Cardiac fibroblast (primary cell): ENCODE data around the gene RNF182.
A peak's percentile ranks its signal among the peaks of the same experiment; 100 is the strongest.

Experiments used
- DNase-seq, 2 donors: peaks; one replicate each; pipeline versions ENCODE4 v3.0.0 to v3.0.0-alpha.2; 2010; ENCODE audit warnings: low read depth in 2 of 2
- H3K4me3 ChIP-seq, 2 donors: replicated peaks in 1 of 2; 1 replicate in 1 of 2; 2 replicates in 1 of 2; pipeline ENCODE4 v1.5.1; 2011; ENCODE audit warnings: low read depth in 2 of 2, low read length in 2 of 2, mild to moderate bottlenecking in 2 of 2, moderate library complexity in 1 of 2
- TF ChIP-seq, protein P1 (sequence below): IDR thresholded peaks from one replicate; pipeline ENCODE4 v1.5.1; 2011; ENCODE audit warnings: low read depth, mild to moderate bottlenecking, low read length, inconsistent platforms

RNF182 gene

DNA sequence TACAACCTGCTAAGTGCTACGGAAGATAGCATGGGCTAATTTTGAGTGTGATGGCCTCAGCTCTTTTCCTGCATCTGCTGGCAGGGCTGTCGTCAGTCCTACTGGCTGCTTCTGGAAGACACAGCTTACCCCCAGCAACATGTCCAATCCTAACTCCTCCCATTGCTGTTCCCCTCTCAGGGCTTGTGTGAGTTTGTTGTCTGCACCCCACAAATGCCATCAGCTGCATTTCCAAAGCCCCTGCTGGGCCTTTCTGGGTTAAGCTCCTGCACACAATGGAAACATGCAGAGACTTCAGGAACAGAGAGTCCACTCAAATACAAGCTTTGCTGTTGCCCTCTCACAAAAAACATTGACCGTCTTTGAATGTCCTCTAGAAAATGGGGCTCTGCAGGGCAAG lies 84.7 kb downstream of the RNF182 start:
- TF ChIP-seq, protein P1, sequence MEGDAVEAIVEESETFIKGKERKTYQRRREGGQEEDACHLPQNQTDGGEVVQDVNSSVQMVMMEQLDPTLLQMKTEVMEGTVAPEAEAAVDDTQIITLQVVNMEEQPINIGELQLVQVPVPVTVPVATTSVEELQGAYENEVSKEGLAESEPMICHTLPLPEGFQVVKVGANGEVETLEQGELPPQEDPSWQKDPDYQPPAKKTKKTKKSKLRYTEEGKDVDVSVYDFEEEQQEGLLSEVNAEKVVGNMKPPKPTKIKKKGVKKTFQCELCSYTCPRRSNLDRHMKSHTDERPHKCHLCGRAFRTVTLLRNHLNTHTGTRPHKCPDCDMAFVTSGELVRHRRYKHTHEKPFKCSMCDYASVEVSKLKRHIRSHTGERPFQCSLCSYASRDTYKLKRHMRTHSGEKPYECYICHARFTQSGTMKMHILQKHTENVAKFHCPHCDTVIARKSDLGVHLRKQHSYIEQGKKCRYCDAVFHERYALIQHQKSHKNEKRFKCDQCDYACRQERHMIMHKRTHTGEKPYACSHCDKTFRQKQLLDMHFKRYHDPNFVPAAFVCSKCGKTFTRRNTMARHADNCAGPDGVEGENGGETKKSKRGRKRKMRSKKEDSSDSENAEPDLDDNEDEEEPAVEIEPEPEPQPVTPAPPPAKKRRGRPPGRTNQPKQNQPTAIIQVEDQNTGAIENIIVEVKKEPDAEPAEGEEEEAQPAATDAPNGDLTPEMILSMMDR, result no peak
- H3K4me3 ChIP-seq, result no peak overlapping the region
- DNase-seq, result no peak

DNA sequence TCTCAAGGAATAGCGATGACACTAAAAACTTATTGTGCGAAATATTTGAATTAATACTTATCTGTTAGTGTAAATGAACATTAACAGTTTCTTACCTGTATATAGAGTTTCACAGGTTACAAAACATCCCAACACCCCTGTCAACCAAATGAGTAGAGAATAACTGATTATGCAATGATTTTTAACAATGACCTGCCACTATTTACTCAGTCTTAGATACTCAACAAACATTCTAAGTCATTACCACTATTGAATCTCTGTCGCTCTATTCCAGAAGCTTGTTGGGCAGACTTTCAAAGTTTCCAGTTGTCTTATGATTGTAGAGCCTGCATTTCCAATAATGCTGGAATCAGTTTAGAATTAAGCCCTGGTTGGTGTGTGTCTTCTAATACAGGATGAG lies 85.5 kb downstream of the RNF182 start:
- TF ChIP-seq, protein P1, result no peak

DNA sequence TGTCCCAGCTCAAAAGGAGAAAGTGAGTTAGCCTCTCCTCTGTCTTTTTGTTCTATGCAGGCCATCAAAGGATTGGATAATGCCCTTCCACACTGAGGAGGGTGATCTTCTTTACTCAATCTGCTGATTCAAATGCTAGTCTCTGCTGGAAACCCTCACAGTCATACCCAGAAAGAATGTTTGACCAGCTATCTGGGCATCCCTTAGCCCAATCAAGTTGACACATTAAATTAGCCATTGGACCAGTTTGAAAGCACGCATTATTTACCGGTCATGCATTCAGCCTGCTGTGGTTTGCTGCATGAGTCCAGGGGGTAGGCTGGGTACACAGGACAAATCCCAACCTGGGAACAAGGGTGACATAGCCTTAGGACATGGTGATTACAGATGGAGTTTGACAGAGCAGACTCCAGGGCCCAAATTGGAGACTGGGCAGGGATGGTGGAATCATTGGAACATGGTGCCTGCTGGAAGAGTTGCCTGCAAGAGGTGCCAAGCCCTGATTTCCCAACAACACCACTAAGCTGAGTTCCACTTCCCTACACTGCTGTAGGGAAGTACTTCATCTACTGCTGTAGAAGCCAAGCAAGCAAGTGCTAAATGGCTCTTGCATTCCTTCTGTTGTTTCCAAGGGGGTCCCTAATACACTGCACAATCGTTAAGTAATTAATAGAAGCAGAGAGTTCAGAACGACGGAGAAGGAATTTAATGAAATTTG lies 87.7 kb downstream of the RNF182 start:
- no peak for DNase-seq
- TF ChIP-seq, protein P1, result no peak
- H3K4me3 ChIP-seq, result no peak overlapping the region

More for the DNA sequence above, 85.5 kb downstream of the RNF182 start:
- DNase-seq, result no peak
- H3K4me3 ChIP-seq, result no peak overlapping the region

DNA sequence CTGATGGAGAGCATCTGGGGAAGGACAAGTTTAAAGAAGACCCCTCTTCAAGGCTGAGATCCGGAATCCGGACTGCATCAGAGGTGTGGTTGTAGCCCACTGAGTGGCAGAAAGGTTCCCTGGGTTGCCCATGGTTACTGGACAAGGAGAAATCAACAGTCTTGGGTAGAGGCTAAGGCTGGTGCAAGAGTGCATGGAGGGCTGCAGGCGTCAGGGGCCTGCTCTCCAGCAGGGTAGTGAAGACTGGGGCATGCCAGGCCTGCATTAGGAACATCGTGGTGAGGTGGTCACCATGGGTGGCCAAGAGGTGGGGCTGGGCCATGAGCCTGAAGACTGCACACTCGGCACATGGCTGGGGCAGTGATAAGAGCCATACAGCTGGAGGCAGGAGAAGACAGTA lies 91.2 kb downstream of the RNF182 start:
- no peak for DNase-seq
- no peak overlapping the region for H3K4me3 ChIP-seq
- TF ChIP-seq, protein P1, result no peak

DNA sequence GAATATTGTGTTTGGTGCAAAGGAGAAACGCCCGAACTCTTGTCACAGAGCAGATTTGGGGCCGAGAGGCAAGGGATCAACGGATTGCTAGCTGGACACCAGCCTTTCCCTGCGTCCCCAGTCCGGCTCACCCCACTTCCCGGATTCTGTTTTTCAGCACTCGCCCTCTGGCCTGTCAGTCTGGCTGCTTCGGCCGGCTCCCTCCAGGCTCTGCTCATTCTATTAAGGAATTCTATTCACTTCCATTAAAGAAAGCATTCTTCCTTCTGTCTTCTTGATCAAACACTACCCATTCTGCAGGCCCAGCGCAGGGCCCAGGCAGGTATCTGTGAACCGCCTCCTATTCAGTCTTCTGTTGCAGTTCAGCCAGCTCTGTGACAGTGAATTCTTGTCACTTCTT lies 91.7 kb downstream of the RNF182 start:
- TF ChIP-seq, protein P1, result no peak
- DNase-seq, result no peak
- H3K4me3 ChIP-seq, result no peak overlapping the region

DNA sequence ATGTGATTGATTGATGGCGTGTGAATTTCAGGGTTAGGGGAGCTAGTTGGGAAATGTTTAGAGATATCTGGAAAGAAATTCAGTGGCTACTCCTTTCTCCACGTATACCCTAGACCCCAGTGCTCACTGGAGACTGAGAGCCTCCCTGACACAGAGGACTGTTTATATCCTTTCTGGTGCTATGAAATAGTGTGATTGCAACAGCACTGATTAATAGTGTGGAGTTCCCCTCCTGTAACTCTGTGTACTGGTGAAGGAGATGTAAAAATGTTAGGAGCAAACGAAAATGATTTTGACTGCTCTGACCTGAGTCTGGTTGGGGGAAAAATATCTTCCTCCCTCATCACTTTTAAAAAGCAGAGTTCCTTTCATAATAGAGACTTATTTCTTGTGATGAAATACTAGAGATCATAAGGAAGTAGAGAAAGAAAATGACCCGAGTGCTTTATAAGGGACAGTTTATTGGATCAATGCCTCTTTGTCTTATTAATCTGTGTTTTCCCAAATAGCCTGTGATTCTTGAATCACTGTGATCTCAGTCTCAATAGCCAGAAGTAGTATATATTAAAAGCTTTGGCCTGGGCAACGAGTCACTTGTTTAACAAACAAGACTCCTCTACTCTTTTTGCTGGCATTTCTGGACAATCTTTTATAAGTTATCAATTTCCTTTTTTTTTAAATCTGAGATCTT lies 92.3 kb downstream of the RNF182 start:
- H3K4me3 ChIP-seq, result no peak overlapping the region
- TF ChIP-seq, protein P1, result no peak
- peak in 1 of 2 donors; percentile 33 for DNase-seq
